HG03066 (cell line): ENCODE data around the gene MOBP.
"Not testable (repeated sequence)": the region's sequence is repeated elsewhere in the genome, so short reads cannot be mapped to it uniquely, and the experiment has no call there.

Source experiments
- ATAC-seq: cut with Tn5 transposase; IDR thresholded peaks from one replicate; pipeline ENCODE4 v1.9.1; 2021; ENCODE audit warnings: low read depth; ENCODE audit not compliant: unreplicated experiment

The MOBP gene

GRCh38 chr3:39448506-39449233 is 18.8 kb upstream of the MOBP start:
- ATAC-seq: no peak

DNA sequence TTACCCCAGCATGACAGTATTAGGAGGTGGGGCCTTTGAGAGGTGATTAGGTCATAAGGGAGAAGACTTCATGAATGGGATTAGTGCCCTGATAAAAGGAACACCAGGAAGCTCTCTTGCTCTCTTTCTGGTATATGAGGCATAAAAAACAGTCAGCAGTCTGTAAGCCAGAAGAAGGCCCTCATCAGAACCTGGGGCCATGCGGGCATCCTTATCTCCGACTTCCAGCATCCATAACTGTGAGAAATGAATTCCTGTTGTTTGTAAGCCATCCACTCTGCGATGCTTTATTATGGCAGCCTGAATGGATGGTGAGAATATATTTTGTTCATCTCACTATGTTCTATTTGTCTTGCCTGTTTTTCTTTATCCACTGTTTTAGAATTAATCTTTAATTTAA is 17.7 kb upstream of the MOBP start:
- ATAC-seq: no peak

DNA sequence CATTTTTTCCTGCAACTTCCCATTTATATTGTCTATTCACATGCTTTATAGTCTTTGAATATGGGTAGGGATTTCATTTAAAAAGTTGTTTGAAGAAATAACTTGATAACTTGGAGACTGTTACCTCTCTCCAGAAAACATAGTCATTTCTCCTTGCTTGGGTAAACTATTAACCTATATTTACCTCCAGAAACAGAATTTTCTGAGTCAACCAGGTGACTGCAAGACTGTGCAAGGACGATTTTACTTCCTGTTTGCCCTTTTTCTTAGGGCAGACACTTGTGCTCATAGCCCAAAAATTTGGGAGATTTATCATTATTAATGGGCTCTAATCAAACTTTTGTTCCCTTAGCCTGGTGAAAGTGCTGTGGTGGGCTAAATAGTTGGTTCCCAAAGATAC is 14.3 kb upstream of the MOBP start:
- no peak for ATAC-seq

DNA sequence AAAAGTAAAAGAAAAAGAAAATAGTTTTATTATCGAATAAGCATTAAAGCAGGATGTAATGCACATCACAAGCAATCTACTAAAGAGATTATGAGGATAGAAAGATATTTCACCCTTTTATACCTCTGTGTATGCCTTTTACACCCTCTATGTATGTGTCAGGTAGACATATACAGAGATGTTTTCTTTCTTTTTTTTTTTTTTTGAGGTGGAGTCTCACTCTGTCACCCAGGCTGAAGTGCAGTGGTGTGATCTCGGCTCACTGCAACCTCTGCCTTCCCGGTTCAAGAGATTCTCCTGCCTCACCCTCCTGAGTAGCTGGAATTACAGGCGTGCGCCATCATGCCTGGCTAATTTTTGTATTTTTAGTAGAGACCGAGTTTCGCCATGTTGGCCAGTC is 13.6 kb upstream of the MOBP start:
- not testable (repeated sequence) for ATAC-seq

GRCh38 chr3:39454591-39455217 is 12.8 kb upstream of the MOBP start:
- no peak for ATAC-seq

GRCh38 chr3:39456159-39456558 is 11.3 kb upstream of the MOBP start:
- ATAC-seq: no peak

GRCh38 chr3:39457361-39457760 is 10.1 kb upstream of the MOBP start:
- ATAC-seq: no peak

DNA sequence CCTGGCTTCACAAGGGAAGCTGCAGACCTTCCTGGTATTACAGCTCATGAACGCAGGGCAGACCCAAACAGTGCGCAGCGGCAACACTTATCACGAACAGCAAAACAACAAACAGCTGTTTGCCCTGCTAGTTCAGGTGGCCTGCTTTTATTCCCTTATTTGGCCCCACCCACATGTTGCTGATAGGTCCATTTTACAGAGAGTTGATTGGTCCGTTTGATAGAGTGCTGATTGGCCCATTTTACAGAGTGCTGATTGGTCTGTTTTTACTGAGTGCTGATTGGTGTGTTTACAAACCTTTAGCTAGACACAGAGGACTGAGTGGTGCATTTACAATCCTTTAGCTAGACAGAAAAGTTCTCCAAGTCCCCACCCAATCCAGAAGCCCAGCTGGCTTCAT is 8.9 kb upstream of the MOBP start:
- not testable (repeated sequence) for ATAC-seq

GRCh38 chr3:39460677-39461076 is 6.8 kb upstream of the MOBP start:
- ATAC-seq: no peak

DNA sequence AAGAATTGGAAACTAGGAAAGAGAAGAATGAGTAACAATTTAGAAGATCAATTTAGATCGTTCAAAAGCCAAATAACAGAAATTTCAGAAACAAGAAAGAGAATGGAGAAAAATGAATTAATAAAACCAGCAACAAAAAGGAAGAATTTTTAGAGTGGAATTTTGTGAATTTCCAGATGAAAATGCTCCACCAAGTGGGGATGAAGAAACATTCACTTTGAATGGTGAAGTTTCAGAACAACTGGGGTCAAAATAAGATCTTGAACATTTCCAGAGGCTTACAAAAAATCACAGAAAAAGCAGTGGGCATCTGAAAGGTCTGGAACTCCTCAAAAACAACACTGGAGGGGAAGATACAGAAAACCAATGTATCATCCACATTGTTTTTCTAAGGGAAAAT is 4.2 kb upstream of the MOBP start:
- ATAC-seq: no peak

- no peak for ATAC-seq
These were observed 492 bp upstream of the MOBP start for GRCh38 chr3:39466988-39467387.

GRCh38 chr3:39468108-39468436 is 592 bp downstream of the MOBP start:
- ATAC-seq: no peak

- no peak for ATAC-seq
These were observed 1.8 kb downstream of the MOBP start for GRCh38 chr3:39469258-39469657.

DNA sequence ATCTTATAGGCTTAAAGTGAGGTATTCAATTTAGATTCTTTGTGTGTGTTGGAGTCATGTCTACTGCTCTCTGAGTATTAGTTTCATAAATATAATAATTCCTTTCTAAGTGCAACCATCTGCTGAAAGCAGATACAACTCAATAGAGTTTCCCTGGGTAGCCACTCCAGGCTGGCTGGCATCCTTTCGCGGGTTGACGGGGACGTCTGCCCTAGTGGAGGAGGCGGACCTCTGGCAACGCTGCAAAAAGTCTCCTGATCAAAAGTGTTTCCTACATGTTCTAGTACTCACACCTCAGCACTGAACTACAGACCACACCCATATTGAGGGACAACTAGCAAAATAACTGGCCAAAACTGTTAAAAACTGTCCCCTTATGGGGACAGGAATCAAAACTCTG is 2.5 kb downstream of the MOBP start:
- no peak for ATAC-seq

DNA sequence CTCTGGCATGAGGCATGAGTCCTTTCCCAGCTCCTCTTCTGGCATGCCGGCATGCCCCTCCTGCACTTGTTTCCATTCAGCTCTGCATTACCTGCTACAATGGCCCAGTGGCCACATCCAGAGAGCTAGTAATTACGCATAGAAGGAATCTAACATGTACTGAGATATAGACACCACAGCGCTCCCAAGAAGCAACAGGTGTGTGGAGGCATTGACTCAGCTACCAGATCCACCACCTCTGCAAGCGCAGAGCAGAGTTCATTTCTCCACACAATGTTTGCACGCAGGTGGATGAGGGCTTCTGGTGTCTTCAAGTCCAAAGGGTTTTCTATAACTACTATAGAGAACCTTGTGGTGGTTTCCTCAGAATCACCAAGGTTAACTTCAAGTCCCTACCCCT is 4.2 kb downstream of the MOBP start:
- ATAC-seq: no peak

- ATAC-seq: no peak
These were observed 6.1 kb downstream of the MOBP start for GRCh38 chr3:39473452-39474125.

- ATAC-seq: no peak
These were observed 6.6 kb downstream of the MOBP start for GRCh38 chr3:39474126-39474515.

DNA sequence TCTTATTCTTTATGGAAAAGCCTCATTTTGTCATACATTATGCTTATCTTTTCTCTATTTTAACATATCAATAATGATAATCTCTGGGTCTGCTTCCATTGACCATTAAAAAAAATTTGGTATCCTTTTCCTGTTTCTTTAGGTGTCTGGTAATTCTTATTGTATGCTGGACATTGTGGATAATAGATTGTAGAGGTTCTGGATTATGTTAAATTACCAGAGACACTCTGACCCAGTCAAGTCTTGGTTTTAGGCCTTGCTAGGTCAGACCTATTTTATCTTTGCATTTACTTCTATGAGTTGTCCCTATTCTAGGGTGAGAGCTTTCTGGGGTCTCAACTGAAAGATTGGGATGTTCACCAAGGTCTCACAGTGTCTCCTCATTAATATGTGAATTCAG is 9.3 kb downstream of the MOBP start:
- no peak for ATAC-seq

GRCh38 chr3:39478226-39478625 is 10.7 kb downstream of the MOBP start:
- no peak for ATAC-seq

GRCh38 chr3:39479701-39480414 is 12.4 kb downstream of the MOBP start:
- ATAC-seq: no peak

DNA sequence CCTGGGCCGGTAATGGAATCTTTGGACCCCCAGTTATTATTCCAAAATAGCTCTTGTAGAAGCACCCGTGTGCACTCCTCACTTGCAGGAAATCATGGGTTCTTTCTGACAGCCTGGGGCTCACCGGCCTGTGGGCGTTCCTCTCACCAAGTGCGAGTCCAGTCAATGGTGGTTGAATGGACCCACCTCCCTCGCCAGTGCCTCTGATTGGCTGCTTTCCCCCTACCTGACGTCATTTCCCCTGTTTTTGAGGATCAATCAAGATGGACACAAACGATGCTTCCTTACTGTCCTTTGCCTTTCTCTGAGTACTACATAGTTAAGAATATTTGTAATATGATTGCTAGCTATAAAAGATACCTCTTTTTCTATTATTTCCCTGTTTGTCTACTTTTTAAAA is 18.1 kb downstream of the MOBP start:
- ATAC-seq: no peak
